GM23338 (cell line): ENCODE results near the gene KCNB1. TPM values are rescaled to one million over a fixed set of nuclear protein-coding genes. Genes with fewer than 3 reads are reported as not detected.

Experiments
- ATAC-seq: fragments of 200-7000 bp; cut with Tn5 transposase; 3 replicates; pipeline ENCODE4 v1.9.1; 2020
- DNase-seq: peaks from one replicate; pipeline ENCODE4 v3.0.0-alpha.2; 2015; ENCODE audit warnings: low spot score
- H2AFZ ChIP-seq: fragments of 200-600 bp; sonication (generic); 2 replicates; pipeline ENCODE4 v1.8.0; 2016; ENCODE audit warnings: antibody characterized with exemption, mild to moderate bottlenecking, moderate library complexity
- H3F3A ChIP-seq: fragments of 200-600 bp; sonication (generic); replicated peaks from 2 replicates; pipeline ENCODE4 v1.8.0; 2017; ENCODE audit warnings: antibody characterized with exemption, mixed run types, low read depth
- H3K27ac ChIP-seq: fragments of 200-600 bp; sonication (generic); 2 replicates; pipeline ENCODE4 v1.6.1; 2016; ENCODE audit warnings: low read depth
- H3K27me3 ChIP-seq: fragments of 200-600 bp; sonication (generic); 2 replicates; pipeline ENCODE4 v1.8.0; 2016; ENCODE audit warnings: mild to moderate bottlenecking, mixed run types, moderate library complexity; ENCODE audit not compliant: insufficient read depth
- H3K36me3 ChIP-seq: fragments of 200-600 bp; sonication (generic); 2 replicates; pipeline ENCODE4 v1.8.0; 2016; ENCODE audit warnings: mild to moderate bottlenecking; ENCODE audit not compliant: insufficient read depth
- H3K4me1 ChIP-seq: fragments of 200-600 bp; sonication (generic); 2 replicates; pipeline ENCODE4 v1.8.0; 2016; ENCODE audit warnings: mild to moderate bottlenecking, moderate library complexity; ENCODE audit not compliant: insufficient read depth
- H3K4me2 ChIP-seq: fragments of 200-600 bp; sonication (generic); 2 replicates; pipeline ENCODE4 v1.7.1; 2017; ENCODE audit warnings: mixed run types
- H3K4me3 ChIP-seq: fragments of 200-600 bp; sonication (generic); 2 replicates; pipeline ENCODE4 v1.6.1; 2016; ENCODE audit warnings: mixed run types
- H3K79me2 ChIP-seq: fragments of 200-600 bp; sonication (generic); replicated peaks from 2 replicates; pipeline ENCODE4 v1.8.0; 2017; ENCODE audit warnings: mild to moderate bottlenecking; ENCODE audit not compliant: insufficient read depth
- H3K9me2 ChIP-seq: fragments of 200-600 bp; sonication (generic); 2 replicates; pipeline ENCODE4 v1.8.0; 2017; ENCODE audit not compliant: insufficient read depth
- H4K20me1 ChIP-seq: fragments of 200-600 bp; sonication (generic); replicated peaks from 2 replicates; pipeline ENCODE4 v1.8.0; 2017; ENCODE audit warnings: mild to moderate bottlenecking; ENCODE audit not compliant: insufficient read depth
- H3K27ac Mint-ChIP-seq: 2 replicates; pipeline ENCODE4 v1.8.0; 2020; ENCODE audit warnings: inconsistent platforms, mild to moderate bottlenecking, moderate library complexity, mixed read lengths
- H3K27me3 Mint-ChIP-seq: 3 replicates; pipeline ENCODE4 v1.8.0; 2022; ENCODE audit warnings: low read depth, mild to moderate bottlenecking, moderate library complexity, mixed read lengths, inconsistent platforms; ENCODE audit not compliant: insufficient read depth, poor library complexity
- H3K36me3 Mint-ChIP-seq: 3 replicates; pipeline ENCODE4 v1.8.0; 2021; ENCODE audit warnings: low read depth, mild to moderate bottlenecking, inconsistent platforms, moderate library complexity, mixed read lengths
- H3K4me1 Mint-ChIP-seq: 3 replicates; pipeline ENCODE4 v1.8.0; 2020; ENCODE audit warnings: mild to moderate bottlenecking, inconsistent platforms, mixed read lengths
- H3K4me3 Mint-ChIP-seq: 3 replicates; pipeline ENCODE4 v1.8.0; 2021; ENCODE audit warnings: moderate library complexity, mild to moderate bottlenecking, inconsistent platforms, mixed read lengths
- H3K9me3 Mint-ChIP-seq: 3 replicates; pipeline ENCODE4 v1.8.0; 2020; ENCODE audit warnings: moderate library complexity, mild to moderate bottlenecking, inconsistent platforms, mixed read lengths
- CREB1 ChIP-seq: fragments of 250-450 bp; sonication (Bioruptor Pico); IDR thresholded peaks from 2 replicates; pipeline ENCODE4 v1.5.0; 2020; ENCODE audit warnings: low read depth, mild to moderate bottlenecking, moderate library complexity
- CTCF ChIP-seq, 2 experiments: fragments of 200-600 bp in 1 of 2; sonication (generic) in 1 of 2; conservative IDR thresholded peaks; 2 replicates each; pipeline versions ENCODE4 v1.5.1 to v1.6.1; 2016 to 2017; ENCODE audit warnings: antibody characterized with exemption in 2 of 2, low read depth in 2 of 2, mild to moderate bottlenecking in 2 of 2, moderate library complexity in 1 of 2
- ETS1 ChIP-seq: IDR thresholded peaks from 2 replicates; pipeline ENCODE4 v1.6.1; 2016; ENCODE audit warnings: antibody characterized with exemption
- EZH2 ChIP-seq: fragments of 200-600 bp; sonication (generic); IDR thresholded peaks from one replicate; pipeline ENCODE4 v1.8.0; 2017; ENCODE audit warnings: antibody characterized with exemption, mild to moderate bottlenecking, low read depth; ENCODE audit not compliant: unreplicated experiment
- EZH2phosphoT487 ChIP-seq: fragments of 200-600 bp; sonication (generic); IDR thresholded peaks from one replicate; pipeline ENCODE4 v1.8.1; 2018; ENCODE audit warnings: antibody characterized with exemption; ENCODE audit not compliant: unreplicated experiment
- JUNB ChIP-seq: IDR thresholded peaks from one replicate; pipeline ENCODE4 v1.6.1; 2016; ENCODE audit warnings: antibody characterized with exemption; ENCODE audit not compliant: unreplicated experiment
- NANOG ChIP-seq: IDR thresholded peaks from 2 replicates; pipeline ENCODE4 v1.6.1; 2016; ENCODE audit warnings: antibody characterized with exemption, borderline replicate concordance
- POLR2AphosphoS5 ChIP-seq: IDR thresholded peaks from 2 replicates; pipeline ENCODE4 v1.6.1; 2016; ENCODE audit warnings: antibody characterized with exemption, low read depth
- STAT1 ChIP-seq: IDR thresholded peaks from one replicate; pipeline ENCODE4 v1.6.1; 2016; ENCODE audit warnings: antibody characterized with exemption; ENCODE audit not compliant: unreplicated experiment
- ZNF114 ChIP-seq: fragments of 250-450 bp; sonication (Bioruptor Pico); IDR thresholded peaks from 2 replicates; pipeline ENCODE4 v1.5.0; 2020; ENCODE audit warnings: mild to moderate bottlenecking, moderate library complexity
- ZNF331 ChIP-seq: fragments of 250-450 bp; sonication (Bioruptor Pico); IDR thresholded peaks from 2 replicates; pipeline ENCODE4 v1.5.0; 2020; ENCODE audit warnings: low read depth, mild to moderate bottlenecking, moderate library complexity
- long read RNA-seq: library from polyadenylated mRNA; unstranded; transcript quantifications from one replicate; pipeline ENCODE4 v2.0.0, GENCODE V29; 2020; ENCODE audit not compliant: unreplicated experiment
- polyA plus RNA-seq: library from polyadenylated mRNA; unstranded; fragments of >200 nt; fragmentation: Nextera tagmentation; extraction: Ambion mirVana; gene quantifications from 2 replicates; pipeline ENCODE4 v1.2.1, GENCODE V29; 2016
- total RNA-seq: library from RNA; depleted of rRNA; stranded (reverse); fragments of >200 nt; shearing (Covaris generic); gene quantifications from 2 replicates; pipeline ENCODE4 v1.2.3, GENCODE V29; 2014; rRNA removed
- TF ChIP-seq, protein P1 (sequence below): fragments of 250-450 bp; sonication (Bioruptor Pico); IDR thresholded peaks from 2 replicates; pipeline ENCODE4 v1.5.0; 2020; ENCODE audit warnings: mild to moderate bottlenecking, moderate library complexity
- TF ChIP-seq, protein P2 (sequence below): IDR thresholded peaks from one replicate; pipeline ENCODE4 v1.6.1; 2018; ENCODE audit warnings: antibody characterized with exemption; ENCODE audit not compliant: unreplicated experiment

KCNB1 gene
- total RNA-seq (0.28 and 0.50 TPM in 2 replicates), polyA plus RNA-seq (0.29 and 0.42 TPM in 2 replicates)
- long read RNA-seq, result 0 reads

- ATAC-seq (peak; percentile 86), DNase-seq (peak; percentile 94)
- Histone ChIP-seq H4K20me1 (no peaks in the 10 kb centered on the region; the same call in 1 of the 2 replicates), H3K9me2 (no peaks in the 10 kb centered on the region), H2AFZ (no peak within 1 kb of the TSS), H3K27ac (no peak within 1 kb of the TSS), H3K36me3 (no peaks in the 10 kb centered on the region), H3K4me3 (peak within 1 kb of the TSS; percentile 64), H3K27me3 (peaks cover 40% of the 10 kb centered on the region), H3K4me2 (peak within 1 kb of the TSS; percentile 87), H3K79me2 (no peaks in the 10 kb centered on the region), H3K4me1 (no peaks in the 10 kb centered on the region), H3F3A (no peaks in the 10 kb centered on the region)
- peak within 1 kb of the TSS; percentile 72 for H3K4me3 Mint-ChIP-seq
- H3K27ac Mint-ChIP-seq, result no peak within 1 kb of the TSS
- TF ChIP-seq NANOG (no peak), ZNF114 (peak; percentile 72; the same call in 1 of the 2 replicates), CTCF (conservative IDR thresholded peaks at IDR 0.05; ENCODE audit: low read depth in 2 of 2) (peak in 1 of 2 experiments; percentile 16; a peak in 1 of 4 replicates), EZH2phosphoT487 (no peak), STAT1 (no peak), ZNF331 (CRISPR knock-in tag) (no peak), JUNB (no peak), ETS1 (no peak), CREB1 (CRISPR knock-in tag) (no peak; the same call in 1 of the 2 replicates), POLR2AphosphoS5 (no peak), EZH2 (no peak)
- TF ChIP-seq, protein P1, sequence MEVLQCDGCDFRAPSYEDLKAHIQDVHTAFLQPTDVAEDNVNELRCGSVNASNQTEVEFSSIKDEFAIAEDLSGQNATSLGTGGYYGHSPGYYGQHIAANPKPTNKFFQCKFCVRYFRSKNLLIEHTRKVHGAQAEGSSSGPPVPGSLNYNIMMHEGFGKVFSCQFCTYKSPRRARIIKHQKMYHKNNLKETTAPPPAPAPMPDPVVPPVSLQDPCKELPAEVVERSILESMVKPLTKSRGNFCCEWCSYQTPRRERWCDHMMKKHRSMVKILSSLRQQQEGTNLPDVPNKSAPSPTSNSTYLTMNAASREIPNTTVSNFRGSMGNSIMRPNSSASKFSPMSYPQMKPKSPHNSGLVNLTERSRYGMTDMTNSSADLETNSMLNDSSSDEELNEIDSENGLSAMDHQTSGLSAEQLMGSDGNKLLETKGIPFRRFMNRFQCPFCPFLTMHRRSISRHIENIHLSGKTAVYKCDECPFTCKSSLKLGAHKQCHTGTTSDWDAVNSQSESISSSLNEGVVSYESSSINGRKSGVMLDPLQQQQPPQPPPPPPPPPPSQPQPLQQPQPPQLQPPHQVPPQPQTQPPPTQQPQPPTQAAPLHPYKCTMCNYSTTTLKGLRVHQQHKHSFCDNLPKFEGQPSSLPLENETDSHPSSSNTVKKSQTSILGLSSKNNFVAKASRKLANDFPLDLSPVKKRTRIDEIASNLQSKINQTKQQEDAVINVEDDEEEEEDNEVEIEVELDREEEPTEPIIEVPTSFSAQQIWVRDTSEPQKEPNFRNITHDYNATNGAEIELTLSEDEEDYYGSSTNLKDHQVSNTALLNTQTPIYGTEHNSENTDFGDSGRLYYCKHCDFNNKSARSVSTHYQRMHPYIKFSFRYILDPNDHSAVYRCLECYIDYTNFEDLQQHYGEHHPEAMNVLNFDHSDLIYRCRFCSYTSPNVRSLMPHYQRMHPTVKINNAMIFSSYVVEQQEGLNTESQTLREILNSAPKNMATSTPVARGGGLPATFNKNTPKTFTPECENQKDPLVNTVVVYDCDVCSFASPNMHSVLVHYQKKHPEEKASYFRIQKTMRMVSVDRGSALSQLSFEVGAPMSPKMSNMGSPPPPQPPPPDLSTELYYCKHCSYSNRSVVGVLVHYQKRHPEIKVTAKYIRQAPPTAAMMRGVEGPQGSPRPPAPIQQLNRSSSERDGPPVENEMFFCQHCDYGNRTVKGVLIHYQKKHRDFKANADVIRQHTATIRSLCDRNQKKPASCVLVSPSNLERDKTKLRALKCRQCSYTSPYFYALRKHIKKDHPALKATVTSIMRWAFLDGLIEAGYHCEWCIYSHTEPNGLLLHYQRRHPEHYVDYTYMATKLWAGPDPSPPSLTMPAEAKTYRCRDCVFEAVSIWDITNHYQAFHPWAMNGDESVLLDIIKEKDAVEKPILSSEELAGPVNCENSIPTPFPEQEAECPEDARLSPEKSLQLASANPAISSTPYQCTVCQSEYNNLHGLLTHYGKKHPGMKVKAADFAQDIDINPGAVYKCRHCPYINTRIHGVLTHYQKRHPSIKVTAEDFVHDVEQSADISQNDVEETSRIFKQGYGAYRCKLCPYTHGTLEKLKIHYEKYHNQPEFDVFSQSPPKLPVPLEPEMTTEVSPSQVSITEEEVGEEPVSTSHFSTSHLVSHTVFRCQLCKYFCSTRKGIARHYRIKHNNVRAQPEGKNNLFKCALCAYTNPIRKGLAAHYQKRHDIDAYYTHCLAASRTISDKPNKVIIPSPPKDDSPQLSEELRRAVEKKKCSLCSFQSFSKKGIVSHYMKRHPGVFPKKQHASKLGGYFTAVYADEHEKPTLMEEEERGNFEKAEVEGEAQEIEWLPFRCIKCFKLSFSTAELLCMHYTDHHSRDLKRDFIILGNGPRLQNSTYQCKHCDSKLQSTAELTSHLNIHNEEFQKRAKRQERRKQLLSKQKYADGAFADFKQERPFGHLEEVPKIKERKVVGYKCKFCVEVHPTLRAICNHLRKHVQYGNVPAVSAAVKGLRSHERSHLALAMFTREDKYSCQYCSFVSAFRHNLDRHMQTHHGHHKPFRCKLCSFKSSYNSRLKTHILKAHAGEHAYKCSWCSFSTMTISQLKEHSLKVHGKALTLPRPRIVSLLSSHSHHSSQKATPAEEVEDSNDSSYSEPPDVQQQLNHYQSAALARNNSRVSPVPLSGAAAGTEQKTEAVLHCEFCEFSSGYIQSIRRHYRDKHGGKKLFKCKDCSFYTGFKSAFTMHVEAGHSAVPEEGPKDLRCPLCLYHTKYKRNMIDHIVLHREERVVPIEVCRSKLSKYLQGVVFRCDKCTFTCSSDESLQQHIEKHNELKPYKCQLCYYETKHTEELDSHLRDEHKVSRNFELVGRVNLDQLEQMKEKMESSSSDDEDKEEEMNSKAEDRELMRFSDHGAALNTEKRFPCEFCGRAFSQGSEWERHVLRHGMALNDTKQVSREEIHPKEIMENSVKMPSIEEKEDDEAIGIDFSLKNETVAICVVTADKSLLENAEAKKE, result no peak
- TF ChIP-seq, protein P2, sequence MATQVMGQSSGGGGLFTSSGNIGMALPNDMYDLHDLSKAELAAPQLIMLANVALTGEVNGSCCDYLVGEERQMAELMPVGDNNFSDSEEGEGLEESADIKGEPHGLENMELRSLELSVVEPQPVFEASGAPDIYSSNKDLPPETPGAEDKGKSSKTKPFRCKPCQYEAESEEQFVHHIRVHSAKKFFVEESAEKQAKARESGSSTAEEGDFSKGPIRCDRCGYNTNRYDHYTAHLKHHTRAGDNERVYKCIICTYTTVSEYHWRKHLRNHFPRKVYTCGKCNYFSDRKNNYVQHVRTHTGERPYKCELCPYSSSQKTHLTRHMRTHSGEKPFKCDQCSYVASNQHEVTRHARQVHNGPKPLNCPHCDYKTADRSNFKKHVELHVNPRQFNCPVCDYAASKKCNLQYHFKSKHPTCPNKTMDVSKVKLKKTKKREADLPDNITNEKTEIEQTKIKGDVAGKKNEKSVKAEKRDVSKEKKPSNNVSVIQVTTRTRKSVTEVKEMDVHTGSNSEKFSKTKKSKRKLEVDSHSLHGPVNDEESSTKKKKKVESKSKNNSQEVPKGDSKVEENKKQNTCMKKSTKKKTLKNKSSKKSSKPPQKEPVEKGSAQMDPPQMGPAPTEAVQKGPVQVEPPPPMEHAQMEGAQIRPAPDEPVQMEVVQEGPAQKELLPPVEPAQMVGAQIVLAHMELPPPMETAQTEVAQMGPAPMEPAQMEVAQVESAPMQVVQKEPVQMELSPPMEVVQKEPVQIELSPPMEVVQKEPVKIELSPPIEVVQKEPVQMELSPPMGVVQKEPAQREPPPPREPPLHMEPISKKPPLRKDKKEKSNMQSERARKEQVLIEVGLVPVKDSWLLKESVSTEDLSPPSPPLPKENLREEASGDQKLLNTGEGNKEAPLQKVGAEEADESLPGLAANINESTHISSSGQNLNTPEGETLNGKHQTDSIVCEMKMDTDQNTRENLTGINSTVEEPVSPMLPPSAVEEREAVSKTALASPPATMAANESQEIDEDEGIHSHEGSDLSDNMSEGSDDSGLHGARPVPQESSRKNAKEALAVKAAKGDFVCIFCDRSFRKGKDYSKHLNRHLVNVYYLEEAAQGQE, result peak; percentile 96
- peaks cover 14% of the 10 kb centered on the region; the same call in 2 of the 3 replicates for H3K4me1 Mint-ChIP-seq
- peaks cover 5% of the 10 kb centered on the region; the same call in 1 of the 3 replicates for H3K36me3 Mint-ChIP-seq
- H3K27me3 Mint-ChIP-seq, result peaks cover 25% of the 10 kb centered on the region
- H3K9me3 Mint-ChIP-seq, result no peaks in the 10 kb centered on the region; the same call in 2 of the 3 replicates
These were observed at the start of gene KCNB1 for GRCh38 chr20:49482621-49483017. Gene KCNB1 (minus strand): TSS chr20:49482668. CDS start chr20:49482480, 188 bp downstream.
